Natural killer cell (primary cell): Measurements from ENCODE around the gene RNPEP. TPM values are rescaled to one million over a fixed set of nuclear protein-coding genes. Genes with fewer than 3 reads are reported as not detected.

Source experiments
- ATAC-seq, 3 donors: fragments of 150-1000 bp in 2 of 3; fragments of 200-7000 bp in 1 of 3; cut with Tn5 transposase; 1 replicate in 1 of 3; 2 replicates in 2 of 3; pipeline ENCODE4 v1.10.0; 2021; ENCODE audit warnings: mild to moderate bottlenecking in 2 of 3, moderate library complexity in 2 of 3
- DNase-seq, 2 donors: peaks; one replicate each; pipeline versions ENCODE4 v3.0.0 to v3.0.0-alpha.2; 2013 to 2021; ENCODE audit warnings: mixed read lengths in 1 of 2
- H3K27ac ChIP-seq: one replicate; pipeline ENCODE4 v1.5.1; 2013; ENCODE audit warnings: mild to moderate bottlenecking, low read length
- H3K27me3 ChIP-seq: one replicate; pipeline ENCODE4 v1.6.1; 2013; ENCODE audit warnings: low read length; ENCODE audit not compliant: control insufficient read depth, insufficient read depth
- H3K36me3 ChIP-seq: one replicate; pipeline ENCODE4 v1.6.1; 2013; ENCODE audit warnings: low read length; ENCODE audit not compliant: control insufficient read depth, insufficient read depth
- H3K4me1 ChIP-seq: one replicate; pipeline ENCODE4 v1.6.1; 2013; ENCODE audit warnings: low read length; ENCODE audit not compliant: control insufficient read depth, insufficient read depth
- H3K4me3 ChIP-seq: one replicate; pipeline ENCODE4 v1.5.1; 2013; ENCODE audit warnings: low read length
- H3K9me3 ChIP-seq: one replicate; pipeline ENCODE4 v1.6.1; 2013; ENCODE audit warnings: low read length; ENCODE audit not compliant: control insufficient read depth, insufficient read depth
- H3K27ac Mint-ChIP-seq, 2 donors: one replicate each; pipeline ENCODE4 v1.8.0; 2022; ENCODE audit warnings: mild to moderate bottlenecking in 2 of 2, mixed read lengths in 2 of 2, moderate library complexity in 1 of 2
- H3K27me3 Mint-ChIP-seq, 2 donors: one replicate each; pipeline ENCODE4 v1.8.0; 2022; ENCODE audit warnings: low read depth in 2 of 2, mixed read lengths in 2 of 2
- H3K36me3 Mint-ChIP-seq: one replicate; pipeline ENCODE4 v1.8.0; 2022; ENCODE audit warnings: mixed read lengths
- H3K4me1 Mint-ChIP-seq, 2 donors: one replicate each; pipeline ENCODE4 v1.8.0; 2022; ENCODE audit warnings: mixed read lengths in 2 of 2
- H3K4me3 Mint-ChIP-seq: one replicate; pipeline ENCODE4 v1.8.0; 2022; ENCODE audit warnings: mild to moderate bottlenecking, moderate library complexity, mixed read lengths
- H3K9me3 Mint-ChIP-seq, 2 donors: one replicate each; pipeline ENCODE4 v1.8.0; 2022; ENCODE audit warnings: mixed read lengths in 2 of 2
- CTCF ChIP-seq: fragments of 200-600 bp; IDR thresholded peaks from one replicate; pipeline ENCODE4 v1.8.0; 2022; ENCODE audit warnings: antibody characterized with exemption
- WGBS: methylation state at CpG from one replicate; pipeline ENCODE4 v1.1.7; 2013; ENCODE audit warnings: missing lambda C conversion rate; ENCODE audit not compliant: insufficient coverage; 5-methylcytosine and 5-hydroxymethylcytosine counted together
- intact Hi-C: fragments of 100-400 bp; cut with micrococcal nuclease; formaldehyde crosslinking; loops from one replicate; pipeline ENCODE4 v1.14.2; 2022
- total RNA-seq, 4 donors: library from RNA; stranded (reverse); fragments of 120-200 nt in 1 of 4; gene quantifications; one replicate each; pipeline versions ENCODE4 v1.2.3 to v1.2.4, GENCODE V29; 2013 to 2022

The RNPEP gene
- total RNA-seq, 3 donors from 2014 or later (not counting 1 experiment from before 2014, with no cell fraction given): 46.1 to 50.2 (median 47.9) TPM

DNA sequence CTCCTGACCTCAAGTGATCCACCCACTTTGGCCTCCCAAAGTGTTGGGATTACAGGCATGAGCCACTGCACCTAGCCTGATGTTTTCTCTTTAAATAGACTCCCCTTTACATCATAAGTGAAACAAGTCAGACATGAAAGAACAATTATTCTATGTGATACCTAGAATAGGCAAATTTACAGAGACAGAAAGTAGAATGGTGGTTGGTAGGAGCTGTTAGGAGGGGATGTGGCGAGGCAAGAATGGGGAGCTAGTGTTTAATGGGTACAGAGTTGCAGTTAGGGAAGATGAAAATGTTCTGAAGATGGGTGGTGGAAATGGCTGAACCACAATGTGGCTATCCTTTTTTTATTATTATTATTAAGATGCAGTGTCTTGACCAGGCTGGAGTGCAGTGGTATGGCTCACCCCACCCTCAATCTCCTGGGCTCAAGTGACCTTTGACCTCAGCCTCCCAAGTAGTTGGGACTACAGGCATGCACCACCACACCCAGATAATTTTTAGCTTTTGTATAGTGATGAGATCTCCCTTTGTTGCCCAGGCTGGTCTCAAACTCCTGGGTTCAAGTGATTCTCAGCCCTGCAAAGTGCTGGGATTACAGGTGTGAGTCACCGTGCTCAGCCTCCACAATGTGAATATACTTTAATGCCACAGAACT is 56.4 kb downstream of the RNPEP start:
- Histone ChIP-seq H3K27ac (no peak overlapping the region), H3K36me3 (no peaks in the 10 kb centered on the region), H3K9me3 (no peaks in the 10 kb centered on the region), H3K4me1 (no peaks in the 10 kb centered on the region), H3K27me3 (no peaks in the 10 kb centered on the region), H3K4me3 (no peak overlapping the region)
- TF ChIP-seq CTCF: no peak
- ATAC-seq: no peak
- 94% methylated on average over 2 of the region's 2 CpGs for WGBS
- Mint-ChIP-seq H3K9me3 (no peaks in the 10 kb centered on the region), H3K4me3 (no peak overlapping the region), H3K27me3 (peaks cover 0 to 5% of the 10 kb centered on the region in 2 donors), H3K27ac (no peak overlapping the region), H3K36me3 (no peaks in the 10 kb centered on the region), H3K4me1 (no peaks in the 10 kb centered on the region)
- no peak for DNase-seq
- intact Hi-C loops: no loop called here

GRCh38 chr1:202045705-202046104 is 63.3 kb downstream of the RNPEP start:
- no peaks in the 10 kb centered on the region for H3K4me1 Mint-ChIP-seq
- no peaks in the 10 kb centered on the region for H3K36me3 Mint-ChIP-seq
- H3K4me1 ChIP-seq: no peaks in the 10 kb centered on the region
- no peak for TF ChIP-seq CTCF
- DNase-seq (no peak), ATAC-seq (no peak)
- 76% methylated on average over 2 of the region's 2 CpGs for WGBS
- H3K36me3 ChIP-seq: no peaks in the 10 kb centered on the region
- H3K27me3 Mint-ChIP-seq: peaks cover 0 to 7% of the 10 kb centered on the region in 2 donors
- no peak overlapping the region for H3K27ac ChIP-seq
- H3K4me3 ChIP-seq: no peak overlapping the region
- no peaks in the 10 kb centered on the region for H3K27me3 ChIP-seq
- no peak overlapping the region for H3K27ac Mint-ChIP-seq
- H3K9me3 ChIP-seq: no peaks in the 10 kb centered on the region
- no peaks in the 10 kb centered on the region for H3K9me3 Mint-ChIP-seq
- H3K4me3 Mint-ChIP-seq: no peak overlapping the region
- intact Hi-C loops: no loop called here

- WGBS: 83% methylated on average over 3 of the region's 3 CpGs
- no peaks in the 10 kb centered on the region for H3K36me3 ChIP-seq
- Mint-ChIP-seq H3K27ac (no peak overlapping the region), H3K27me3 (peaks cover 0 to 7% of the 10 kb centered on the region in 2 donors), H3K4me3 (no peak overlapping the region), H3K4me1 (no peaks in the 10 kb centered on the region), H3K36me3 (no peaks in the 10 kb centered on the region), H3K9me3 (no peaks in the 10 kb centered on the region)
- no peaks in the 10 kb centered on the region for H3K27me3 ChIP-seq
- H3K9me3 ChIP-seq: no peaks in the 10 kb centered on the region
- TF ChIP-seq CTCF: no peak
- H3K27ac ChIP-seq: no peak overlapping the region
- ATAC-seq (no peak), DNase-seq (no peak)
- H3K4me1 ChIP-seq: no peaks in the 10 kb centered on the region
- no peak overlapping the region for H3K4me3 ChIP-seq
- intact Hi-C loops: no loop called here
Measured at GRCh38 chr1:202046227-202046626, 63.8 kb downstream of the RNPEP start.
